ENCODE measurements around the gene CHST15.

- TF ChIP-seq SPI1 (IDR thresholded peaks at IDR 0.05; ENCODE audit: borderline replicate concordance, low read depth), result no peak
- no peak for TF ChIP-seq CTCF (IDR thresholded peaks at IDR 0.05; ENCODE audit: insufficient read depth, low read length)
Observed at GRCh38 chr10:123966896-123967231, 126.5 kb downstream of the CHST15 start.
